Adrenal gland (tissue), 5 donors: Measurements from ENCODE around the gene S100P.

Experiments used
- POLR2A ChIP-seq, 2 donors: fragments of 450-650 bp; IDR thresholded peaks; one replicate each; pipeline ENCODE4 v1.6.1; 2017; ENCODE audit warnings: antibody characterized with exemption in 2 of 2, mild to moderate bottlenecking in 2 of 2, moderate library complexity in 1 of 2
- TF ChIP-seq, protein P1 (sequence below), 6 experiments: fragments of 450-650 bp in 4 of 6; fragments of 200-600 bp in 2 of 6; sonication (generic) in 1 of 6; IDR thresholded peaks; 1 replicate in 5 of 6; 2 replicates in 1 of 6; pipeline versions ENCODE4 v1.5.1 to v1.8.0; 2016 to 2021; ENCODE audit warnings: antibody characterized with exemption in 6 of 6, mild to moderate bottlenecking in 2 of 6, moderate library complexity in 1 of 6
- donor health status: DM: no; HTN: no; CAD: no.

DNA sequence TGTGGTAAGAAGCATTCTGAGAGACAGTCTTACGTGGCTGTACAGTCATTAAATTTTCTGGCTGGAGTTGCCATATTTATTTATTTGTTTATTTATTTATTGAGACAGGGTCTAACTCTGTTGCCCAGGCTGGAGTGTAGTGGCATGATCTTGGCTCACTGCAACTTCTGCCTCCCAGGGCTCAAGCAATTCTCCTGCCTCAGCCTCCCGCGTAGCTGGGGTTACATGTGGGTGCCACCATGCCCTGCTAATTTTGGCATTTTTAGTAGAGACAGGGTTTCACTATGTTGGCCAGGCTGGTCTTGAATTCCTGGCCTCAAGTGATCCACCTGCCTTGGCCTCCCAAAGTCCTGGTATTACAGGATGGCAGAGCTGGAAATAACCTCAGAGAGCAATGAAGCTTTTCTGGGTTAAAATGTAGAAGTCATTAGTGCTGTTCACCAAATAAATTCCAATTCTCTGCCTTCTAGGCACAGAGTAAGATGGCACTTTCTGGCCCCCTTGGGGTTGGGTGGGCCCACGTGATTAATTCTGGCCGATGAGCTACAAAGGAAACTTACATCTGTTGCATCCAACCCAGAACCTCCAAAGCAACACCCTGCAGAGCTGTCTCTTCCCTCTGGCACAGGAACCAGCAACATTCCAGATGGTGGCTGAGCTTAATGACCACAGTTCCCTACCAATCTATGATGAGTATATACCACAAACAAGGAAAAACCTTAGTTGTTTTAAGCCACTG, 48.7 kb upstream of the S100P start:
- TF ChIP-seq, protein P1, sequence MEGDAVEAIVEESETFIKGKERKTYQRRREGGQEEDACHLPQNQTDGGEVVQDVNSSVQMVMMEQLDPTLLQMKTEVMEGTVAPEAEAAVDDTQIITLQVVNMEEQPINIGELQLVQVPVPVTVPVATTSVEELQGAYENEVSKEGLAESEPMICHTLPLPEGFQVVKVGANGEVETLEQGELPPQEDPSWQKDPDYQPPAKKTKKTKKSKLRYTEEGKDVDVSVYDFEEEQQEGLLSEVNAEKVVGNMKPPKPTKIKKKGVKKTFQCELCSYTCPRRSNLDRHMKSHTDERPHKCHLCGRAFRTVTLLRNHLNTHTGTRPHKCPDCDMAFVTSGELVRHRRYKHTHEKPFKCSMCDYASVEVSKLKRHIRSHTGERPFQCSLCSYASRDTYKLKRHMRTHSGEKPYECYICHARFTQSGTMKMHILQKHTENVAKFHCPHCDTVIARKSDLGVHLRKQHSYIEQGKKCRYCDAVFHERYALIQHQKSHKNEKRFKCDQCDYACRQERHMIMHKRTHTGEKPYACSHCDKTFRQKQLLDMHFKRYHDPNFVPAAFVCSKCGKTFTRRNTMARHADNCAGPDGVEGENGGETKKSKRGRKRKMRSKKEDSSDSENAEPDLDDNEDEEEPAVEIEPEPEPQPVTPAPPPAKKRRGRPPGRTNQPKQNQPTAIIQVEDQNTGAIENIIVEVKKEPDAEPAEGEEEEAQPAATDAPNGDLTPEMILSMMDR (IDR thresholded peaks at IDR 0.05), result no peak
- no peak for TF ChIP-seq POLR2A (IDR thresholded peaks at IDR 0.05)
